Endothelial cell of hepatic sinusoid (primary cell): ENCODE results near the gene FAM240A.

Experiments used
- in situ Hi-C: cut with HindIII; loops from 2 replicates; pipeline ENCODE4 v1.10.0; 2017; ENCODE audit warnings: low sequenced_read_pairs

FAM240A gene

DNA sequence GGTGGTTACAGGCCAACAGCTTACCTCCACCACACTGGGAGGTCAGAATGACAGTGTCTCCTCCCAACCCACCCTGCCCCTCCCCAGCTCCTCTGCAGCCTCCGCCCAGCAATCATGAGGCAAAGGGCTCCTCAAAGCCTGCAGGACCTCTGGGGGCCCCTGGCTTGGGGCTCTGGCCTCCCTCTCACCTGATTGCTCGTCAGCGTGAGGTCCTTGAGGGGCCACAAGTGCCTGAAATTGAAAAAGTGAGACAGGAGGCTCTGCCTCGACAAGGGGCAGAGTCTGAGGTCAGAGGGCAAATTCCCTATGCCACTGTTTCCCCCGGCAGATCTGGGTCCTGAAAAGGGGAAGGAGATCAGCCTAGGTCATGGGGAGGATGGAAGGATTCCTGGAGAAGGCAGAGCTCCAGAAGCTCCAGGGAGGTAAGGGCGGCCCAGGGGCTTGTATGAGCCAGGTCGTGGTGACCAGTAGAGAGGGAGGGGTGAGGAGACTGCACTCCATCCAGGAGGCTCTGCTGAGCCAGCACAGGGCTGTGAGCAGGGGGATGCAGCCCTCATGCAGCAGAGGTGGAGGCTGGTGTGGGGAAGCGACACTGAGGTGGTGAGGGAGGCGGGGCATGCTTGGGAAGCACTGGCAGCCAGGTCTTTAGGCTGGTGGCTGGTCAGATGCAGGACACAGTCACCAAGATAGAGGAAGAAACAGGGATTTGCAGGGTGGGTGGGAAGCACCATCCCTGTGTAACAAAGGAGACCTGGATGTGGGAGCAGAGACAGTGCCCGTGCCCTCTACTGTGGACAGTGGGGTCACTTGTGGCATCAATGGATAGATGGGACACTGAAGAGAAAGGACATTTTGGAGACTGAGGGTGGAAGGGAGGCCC is 61.1 kb downstream of the FAM240A start:
- in situ Hi-C loops, result no loop called here

DNA sequence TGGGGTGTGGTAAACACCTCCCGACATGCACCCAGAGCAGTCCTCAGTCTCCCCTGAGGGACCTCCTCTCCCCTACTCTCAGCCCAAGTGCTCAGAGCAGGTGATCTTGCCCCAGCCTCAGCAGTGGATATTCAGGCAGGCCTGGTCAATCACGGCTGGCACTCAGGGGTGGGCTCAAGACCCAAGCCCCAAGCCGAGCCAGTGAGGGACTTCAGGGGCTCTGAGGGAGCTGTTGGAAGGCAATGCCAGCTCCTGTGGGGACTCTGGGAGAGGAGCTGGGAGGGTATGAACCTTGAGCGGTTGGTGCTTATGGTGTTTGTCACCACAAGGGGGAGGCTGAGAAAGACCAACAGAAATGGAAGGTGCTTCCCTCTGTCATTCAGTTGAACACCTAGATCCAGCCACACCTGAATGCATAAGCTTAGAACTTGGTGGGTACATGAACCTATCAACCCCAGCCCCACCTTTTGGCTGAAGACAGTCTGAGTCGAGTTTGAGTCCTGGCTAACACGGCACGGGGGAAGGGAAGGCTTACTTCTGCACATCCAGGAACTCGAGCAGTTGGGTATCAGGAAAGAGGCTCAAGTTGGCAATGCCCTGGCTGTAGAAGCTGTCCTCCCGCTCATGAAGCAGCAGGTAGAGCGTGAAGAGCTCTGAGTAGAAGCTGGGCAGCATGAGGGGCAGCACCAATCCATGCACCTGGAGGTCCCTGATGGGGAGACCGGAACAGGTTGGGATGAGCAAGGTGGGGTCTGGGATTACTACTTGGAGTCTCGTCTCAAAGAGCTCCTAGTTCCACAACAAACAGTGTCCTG is 61.9 kb downstream of the FAM240A start:
- in situ Hi-C loops, result no loop called here

DNA sequence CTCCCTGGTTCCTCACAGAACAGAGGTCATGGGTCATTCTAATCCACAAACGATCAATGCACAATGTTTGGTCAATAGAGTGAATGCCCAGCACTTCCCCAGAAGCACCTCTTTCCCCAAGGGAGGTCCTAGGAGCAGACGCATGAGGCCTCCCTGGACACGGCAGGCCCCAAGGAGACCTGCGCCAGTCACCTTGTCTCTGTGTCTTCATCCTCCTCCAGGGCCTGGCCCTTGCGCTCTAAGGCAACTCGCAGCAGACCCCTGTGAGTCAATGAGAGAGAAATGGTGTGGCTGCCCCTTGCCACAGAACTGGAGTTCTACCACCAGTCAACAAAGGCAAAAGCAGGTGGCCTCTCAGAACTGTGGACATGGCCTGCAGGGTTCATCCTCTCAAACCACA is 63.1 kb downstream of the FAM240A start:
- in situ Hi-C loops, result no loop called here
